Measurements from ENCODE around the gene SLC37A1. TPM values are rescaled to one million over a fixed set of nuclear protein-coding genes. Genes with fewer than 3 reads are reported as not detected.

The SLC37A1 gene
- total RNA-seq, 3 donors from 2014 or later (not counting 1 experiment from before 2014, with no cell fraction given): 24.8 to 25.8 (median 25.3) TPM

DNA sequence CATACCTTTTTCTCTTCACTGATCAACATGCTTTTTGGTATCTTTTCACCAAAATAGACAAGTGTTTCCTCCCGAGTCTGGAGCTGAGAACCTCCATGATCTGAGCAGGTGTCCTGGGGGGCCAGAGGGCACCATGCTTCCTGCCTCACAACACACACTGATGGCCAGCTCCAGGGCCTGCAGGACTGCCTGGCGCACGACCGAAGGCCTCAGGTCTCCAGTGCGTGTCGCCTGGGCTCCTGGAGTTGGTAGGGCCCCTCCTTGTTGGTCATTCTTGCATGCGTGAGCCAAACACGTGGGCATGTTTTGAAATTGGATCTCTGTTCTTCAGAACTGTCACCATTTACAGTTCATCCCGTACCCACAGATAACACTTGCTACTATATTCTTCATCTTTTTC is 64.4 kb downstream of the SLC37A1 start:
- Histone ChIP-seq H3K4me1 (ENCODE audit: control insufficient read depth, insufficient read depth, low read length) (no peaks in the 10 kb centered on the region), H3K27me3 (ENCODE audit: control insufficient read depth, insufficient read depth, low read length) (no peaks in the 10 kb centered on the region), H3K27ac (ENCODE audit: low read length) (no peak overlapping the region), H3K4me3 (ENCODE audit: low read length) (no peak overlapping the region), H3K9me3 (ENCODE audit: control insufficient read depth, insufficient read depth, low read length) (no peaks in the 10 kb centered on the region), H3K36me3 (ENCODE audit: control insufficient read depth, insufficient read depth, low read length) (peaks cover 7% of the 10 kb centered on the region)
- intact Hi-C loops (cut with micrococcal nuclease): no loop called here
- DNase-seq: no peak
- 96% methylated on average over 9 of the region's 9 CpGs for WGBS (ENCODE audit: insufficient coverage)
- no peaks in the 10 kb centered on the region for H3K4me1 Mint-ChIP-seq
- ATAC-seq: no peak
- TF ChIP-seq, protein P1, sequence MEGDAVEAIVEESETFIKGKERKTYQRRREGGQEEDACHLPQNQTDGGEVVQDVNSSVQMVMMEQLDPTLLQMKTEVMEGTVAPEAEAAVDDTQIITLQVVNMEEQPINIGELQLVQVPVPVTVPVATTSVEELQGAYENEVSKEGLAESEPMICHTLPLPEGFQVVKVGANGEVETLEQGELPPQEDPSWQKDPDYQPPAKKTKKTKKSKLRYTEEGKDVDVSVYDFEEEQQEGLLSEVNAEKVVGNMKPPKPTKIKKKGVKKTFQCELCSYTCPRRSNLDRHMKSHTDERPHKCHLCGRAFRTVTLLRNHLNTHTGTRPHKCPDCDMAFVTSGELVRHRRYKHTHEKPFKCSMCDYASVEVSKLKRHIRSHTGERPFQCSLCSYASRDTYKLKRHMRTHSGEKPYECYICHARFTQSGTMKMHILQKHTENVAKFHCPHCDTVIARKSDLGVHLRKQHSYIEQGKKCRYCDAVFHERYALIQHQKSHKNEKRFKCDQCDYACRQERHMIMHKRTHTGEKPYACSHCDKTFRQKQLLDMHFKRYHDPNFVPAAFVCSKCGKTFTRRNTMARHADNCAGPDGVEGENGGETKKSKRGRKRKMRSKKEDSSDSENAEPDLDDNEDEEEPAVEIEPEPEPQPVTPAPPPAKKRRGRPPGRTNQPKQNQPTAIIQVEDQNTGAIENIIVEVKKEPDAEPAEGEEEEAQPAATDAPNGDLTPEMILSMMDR (IDR thresholded peaks at IDR 0.05): no peak
- peaks cover 24% of the 10 kb centered on the region for H3K36me3 Mint-ChIP-seq
- peaks cover 3 to 10% of the 10 kb centered on the region in 2 donors for H3K9me3 Mint-ChIP-seq
- H3K27ac Mint-ChIP-seq: no peak overlapping the region
- H3K4me3 Mint-ChIP-seq: no peak overlapping the region
- no peaks in the 10 kb centered on the region for H3K27me3 Mint-ChIP-seq (ENCODE audit: low read depth in 2 of 2)

DNA sequence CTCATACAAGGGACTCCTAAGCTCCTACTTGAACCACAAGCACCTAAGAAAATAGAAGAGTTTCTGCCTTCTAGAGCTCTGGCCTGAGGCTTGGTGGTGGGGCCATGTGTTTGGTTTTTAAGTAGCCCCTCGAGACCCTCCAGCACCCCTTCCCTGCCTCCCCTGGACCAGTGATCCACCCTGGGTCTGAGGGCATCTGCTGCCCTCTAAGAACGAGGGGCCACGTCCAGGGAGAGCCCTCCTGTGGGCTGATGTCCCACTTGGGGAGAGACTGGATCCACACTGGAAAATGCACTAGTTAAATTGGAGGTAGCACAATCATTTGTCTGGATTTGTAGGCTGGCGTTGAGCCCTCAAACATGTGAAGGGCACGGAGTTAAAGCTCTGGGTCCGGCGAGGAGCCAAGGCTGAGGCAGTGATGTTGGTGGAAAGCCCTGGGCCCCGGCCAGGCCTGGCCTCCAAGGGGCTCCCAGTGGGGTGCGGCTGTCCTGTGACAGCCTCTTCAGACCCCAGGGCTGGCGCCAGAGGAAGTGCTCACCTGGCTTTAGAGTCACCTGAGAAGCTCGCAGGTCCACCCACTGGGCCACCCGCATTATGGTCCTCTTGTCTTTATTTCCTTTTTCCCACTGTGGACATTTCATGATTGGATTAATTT is 65.2 kb downstream of the SLC37A1 start:
- ATAC-seq (no peak), DNase-seq (no peak)
- no peak overlapping the region for H3K27ac Mint-ChIP-seq

DNA sequence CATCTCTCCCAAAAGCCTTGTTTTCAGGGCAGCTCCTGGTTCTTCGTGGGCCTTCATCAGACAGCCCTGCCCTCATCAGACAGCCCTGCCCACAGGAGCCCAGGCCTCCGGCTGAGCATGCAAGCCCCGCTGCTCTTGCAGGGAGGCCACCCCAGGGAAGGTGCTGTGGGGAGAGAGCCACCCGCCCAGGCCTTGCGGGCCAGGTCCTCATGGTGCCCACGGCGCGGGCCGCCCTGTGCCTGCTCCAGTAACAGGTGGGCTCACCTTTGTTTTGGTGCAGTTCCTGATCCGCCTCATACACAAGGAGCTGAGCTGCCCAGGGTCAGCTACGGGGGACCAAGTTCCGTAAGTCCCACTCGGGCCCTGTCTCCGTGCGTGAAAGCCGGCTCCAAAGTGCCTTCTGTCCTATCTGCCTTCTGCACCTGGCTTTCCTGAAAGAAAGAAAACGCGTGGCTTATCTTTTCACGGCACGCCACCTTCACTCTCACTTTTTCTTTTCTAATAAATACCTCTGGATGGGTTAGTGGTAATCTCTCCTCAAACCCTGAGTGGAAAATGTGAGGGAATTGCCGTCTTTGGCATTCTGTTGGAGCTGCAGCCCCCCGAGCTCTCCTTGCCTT is 65.9 kb downstream of the SLC37A1 start:
- Mint-ChIP-seq H3K4me3 (no peak overlapping the region), H3K27me3 (ENCODE audit: low read depth in 2 of 2) (no peaks in the 10 kb centered on the region), H3K36me3 (peaks cover 24% of the 10 kb centered on the region), H3K9me3 (peaks cover 3 to 10% of the 10 kb centered on the region in 2 donors), H3K4me1 (peaks cover 0 to 2% of the 10 kb centered on the region in 2 donors), H3K27ac (no peak overlapping the region)
- Histone ChIP-seq H3K36me3 (ENCODE audit: control insufficient read depth, insufficient read depth, low read length) (peaks cover 7% of the 10 kb centered on the region), H3K4me3 (ENCODE audit: low read length) (no peak overlapping the region), H3K27ac (ENCODE audit: low read length) (no peak overlapping the region), H3K4me1 (ENCODE audit: control insufficient read depth, insufficient read depth, low read length) (no peaks in the 10 kb centered on the region), H3K27me3 (ENCODE audit: control insufficient read depth, insufficient read depth, low read length) (no peaks in the 10 kb centered on the region), H3K9me3 (ENCODE audit: control insufficient read depth, insufficient read depth, low read length) (no peaks in the 10 kb centered on the region)
- no peak for DNase-seq
- 88% methylated on average over 22 of the region's 22 CpGs for WGBS (ENCODE audit: insufficient coverage)
- TF ChIP-seq, protein P1 (IDR thresholded peaks at IDR 0.05): no peak
- intact Hi-C loops (cut with micrococcal nuclease): no loop called here
- no peak for ATAC-seq

More for the DNA sequence above, 65.2 kb downstream of the SLC37A1 start:
- 94% methylated on average over 12 of the region's 12 CpGs for WGBS (ENCODE audit: insufficient coverage)
- H3K4me3 ChIP-seq (ENCODE audit: low read length): no peak overlapping the region
- H3K4me1 Mint-ChIP-seq: no peaks in the 10 kb centered on the region
- H3K27ac ChIP-seq (ENCODE audit: low read length): no peak overlapping the region
- no peak overlapping the region for H3K4me3 Mint-ChIP-seq
- peaks cover 7% of the 10 kb centered on the region for H3K36me3 ChIP-seq (ENCODE audit: control insufficient read depth, insufficient read depth, low read length)
- no peaks in the 10 kb centered on the region for H3K4me1 ChIP-seq (ENCODE audit: control insufficient read depth, insufficient read depth, low read length)
- H3K36me3 Mint-ChIP-seq: peaks cover 24% of the 10 kb centered on the region
- intact Hi-C loops (cut with micrococcal nuclease): no loop called here
- no peaks in the 10 kb centered on the region for H3K27me3 ChIP-seq (ENCODE audit: control insufficient read depth, insufficient read depth, low read length)
- H3K27me3 Mint-ChIP-seq (ENCODE audit: low read depth in 2 of 2): no peaks in the 10 kb centered on the region
- TF ChIP-seq, protein P1 (IDR thresholded peaks at IDR 0.05): no peak
- H3K9me3 Mint-ChIP-seq: peaks cover 3 to 10% of the 10 kb centered on the region in 2 donors
- H3K9me3 ChIP-seq (ENCODE audit: control insufficient read depth, insufficient read depth, low read length): no peaks in the 10 kb centered on the region
